Transverse colon (tissue), 4 donors: Measurements from ENCODE around the gene TARDBP. TPM values are rescaled to one million over a fixed set of nuclear protein-coding genes. Genes with fewer than 3 reads are reported as not detected.
"Not testable (repeated sequence)": the region's sequence is repeated elsewhere in the genome, so short reads cannot be mapped to it uniquely, and the experiment has no call there.

Experiments
- DNase-seq: peaks from one replicate; pipeline ENCODE4 v3.0.0-alpha.2; 2019
- H3K27ac ChIP-seq, 4 donors: fragments of 200-600 bp; sonication (generic); 2 replicates each; pipeline ENCODE4 v1.5.1; 2016 to 2018; ENCODE audit warnings: inconsistent platforms in 4 of 4
- H3K27me3 ChIP-seq: fragments of 200-600 bp; sonication (generic); 2 replicates; pipeline ENCODE4 v1.5.1; 2017; ENCODE audit warnings: inconsistent platforms
- H3K36me3 ChIP-seq, 4 donors: fragments of 200-600 bp; sonication (generic); 2 replicates each; pipeline ENCODE4 v1.5.1; 2017 to 2019; ENCODE audit warnings: inconsistent platforms in 4 of 4
- H3K4me1 ChIP-seq, 4 donors: fragments of 200-600 bp; sonication (generic); 2 replicates each; pipeline ENCODE4 v1.5.1; 2017 to 2020; ENCODE audit warnings: inconsistent platforms in 4 of 4
- H3K4me3 ChIP-seq, 4 donors: fragments of 200-600 bp; sonication (generic); 1 replicate in 1 of 4; 2 replicates in 3 of 4; pipeline versions ENCODE4 v1.5.1 to v1.6.1; 2017 to 2019; ENCODE audit warnings: inconsistent platforms in 4 of 4
- H3K9me3 ChIP-seq, 2 donors: fragments of 200-600 bp; sonication (generic); 2 replicates each; pipeline ENCODE4 v1.5.1; 2017 to 2019; ENCODE audit warnings: inconsistent platforms in 2 of 2
- CTCF ChIP-seq, 5 experiments: fragments of 200-600 bp in 3 of 5; fragments of 450-650 bp in 2 of 5; sonication (generic) in 3 of 5; IDR thresholded peaks; 1 replicate in 2 of 5; 2 replicates in 3 of 5; pipeline ENCODE4 v1.5.1; 2016 to 2017; ENCODE audit warnings: antibody characterized with exemption in 5 of 5, inconsistent platforms in 3 of 5, mild to moderate bottlenecking in 2 of 5, moderate library complexity in 1 of 5
- EP300 ChIP-seq: sonication (generic); formaldehyde crosslinking; IDR thresholded peaks from one replicate; pipeline ENCODE4 v1.6.1; 2017; ENCODE audit warnings: antibody characterized with exemption, low read depth
- POLR2A ChIP-seq: fragments of 450-650 bp; IDR thresholded peaks from one replicate; pipeline ENCODE4 v1.6.1; 2016; ENCODE audit warnings: antibody characterized with exemption, mild to moderate bottlenecking, moderate library complexity
- POLR2AphosphoS5 ChIP-seq, 3 donors: sonication (generic); formaldehyde crosslinking; IDR thresholded peaks; one replicate each; pipeline ENCODE4 v1.6.1; 2016; ENCODE audit warnings: antibody characterized with exemption in 3 of 3
- WGBS, 2 donors: methylation state at CpG; one replicate each; pipeline ENCODE4 v1.1.5; 2018; ENCODE audit warnings: low coverage in 1 of 2; 5-methylcytosine and 5-hydroxymethylcytosine counted together
- in situ Hi-C, 4 donors: fragments of 200-750 bp; cut with MboI; loops; one replicate each; pipeline versions ENCODE4 v1.15.0 to v1.15.1; 2017; ENCODE audit warnings: low sequenced_read_pairs in 3 of 4, low pct_ligation_motif_present in 1 of 4, low pct_unique_long_range_greater_than_20kb in 1 of 4
- intact Hi-C: fragments of 100-400 bp; cut with DNase I; formaldehyde crosslinking; loops from one replicate; pipeline ENCODE4 v1.15.1; 2023; ENCODE audit warnings: low total_unique reads
- total RNA-seq, 4 donors: library from RNA; depleted of rRNA; stranded (reverse); fragments of >200 nt; gene quantifications; one replicate each; pipeline ENCODE4 v1.1.0, GENCODE V29; 2016

TARDBP gene
- total RNA-seq, 4 donors from 2014 or later, result 112 to 278 (median 190) TPM

DNA sequence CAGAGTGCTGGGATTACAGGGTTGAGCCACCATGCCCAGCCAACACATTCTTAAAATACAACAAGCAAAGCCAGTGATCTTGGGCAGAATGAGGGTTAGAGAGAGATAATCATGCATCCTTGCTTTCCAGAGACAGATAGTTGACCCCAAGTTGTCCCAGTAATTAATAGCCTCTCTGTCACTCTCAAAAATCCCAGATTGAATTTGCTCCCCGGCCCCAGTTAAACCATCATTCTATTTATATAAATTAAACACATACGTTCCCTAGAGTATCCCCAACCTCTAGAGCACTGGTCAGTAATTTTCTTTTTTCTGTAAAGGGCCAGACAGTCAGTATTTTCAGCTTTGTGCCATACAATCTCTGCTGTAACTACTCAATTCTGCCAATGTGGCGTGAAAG, 16.4 kb upstream of the TARDBP start:
- in situ Hi-C loops, result no loop called here
- no peak for TF ChIP-seq POLR2AphosphoS5 (IDR thresholded peaks at IDR 0.05)
- TF ChIP-seq EP300, result no peak
- no peak for TF ChIP-seq CTCF (IDR thresholded peaks at IDR 0.05)
- TF ChIP-seq POLR2A, result no peak
- Histone ChIP-seq H3K4me3 (no peak overlapping the region), H3K9me3 (peaks cover 0 to 2% of the 10 kb centered on the region in 2 donors), H3K36me3 (no peaks in the 10 kb centered on the region), H3K27ac (no peak overlapping the region), H3K27me3 (no peaks in the 10 kb centered on the region), H3K4me1 (no peaks in the 10 kb centered on the region)
- no peak for DNase-seq
- intact Hi-C loops, result no loop called here
- 74 to 96% methylated on average over 3 of the region's 3 CpGs for WGBS, 2 donors

DNA sequence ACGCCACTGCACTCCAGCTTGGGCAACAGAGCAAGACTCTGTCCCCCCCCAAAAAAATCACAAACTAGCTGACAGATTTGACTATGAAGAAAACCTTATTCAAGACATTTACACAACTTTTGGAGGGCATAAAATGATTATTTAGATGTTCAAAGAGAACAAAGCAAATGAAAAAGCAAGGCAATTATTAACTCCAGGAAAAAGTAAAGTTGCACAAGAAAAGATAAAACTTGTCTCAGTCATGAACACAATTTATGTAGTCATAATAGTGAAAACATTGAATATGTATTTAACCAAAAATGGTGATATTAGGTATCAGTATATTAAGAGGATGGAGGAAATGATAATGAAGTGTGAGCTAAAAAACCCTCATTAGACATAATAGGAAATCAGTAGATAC, 11.9 kb upstream of the TARDBP start:
- intact Hi-C loops, result no loop called here
- WGBS, 2 donors, result 95 to 100% methylated on average over 1 of the region's 1 CpG
- in situ Hi-C loops, result no loop called here

GRCh38 chr1:11013160-11013531, 692 bp downstream of the TARDBP start:
- H3K9me3 ChIP-seq, result no peaks in the 10 kb centered on the region
- 0% methylated on average over 11 of the region's 11 CpGs; no CpG with 5 or more reads in 1 of the 2 donors for WGBS, 2 donors
- peaks cover 14 to 52% (median 22%) of the 10 kb centered on the region in 4 donors for H3K4me1 ChIP-seq
- peak overlapping the region; percentile 92 to 98 (median 97) for H3K27ac ChIP-seq
- in situ Hi-C loops (no loop called here), intact Hi-C loops (no loop called here)
- DNase-seq, result no peak
- no peaks in the 10 kb centered on the region for H3K27me3 ChIP-seq
- TF ChIP-seq POLR2AphosphoS5 (IDR thresholded peaks at IDR 0.05), result no peak
- no peak for TF ChIP-seq EP300
- TF ChIP-seq POLR2A, result no peak
- TF ChIP-seq CTCF (IDR thresholded peaks at IDR 0.05), result no peak
- peaks cover 0 to 46% (median 20%) of the 10 kb centered on the region in 4 donors for H3K36me3 ChIP-seq
- H3K4me3 ChIP-seq, result peak overlapping the region; percentile 52 to 92 (median 84)

More for the DNA sequence above, 11.9 kb upstream of the TARDBP start:
- TF ChIP-seq CTCF (IDR thresholded peaks at IDR 0.05) (no peak), POLR2A (no peak), EP300 (no peak), POLR2AphosphoS5 (IDR thresholded peaks at IDR 0.05) (no peak)
- H3K36me3 ChIP-seq, result no peaks in the 10 kb centered on the region
- peaks cover 0 to 3% of the 10 kb centered on the region in 2 donors for H3K9me3 ChIP-seq
- no peaks in the 10 kb centered on the region for H3K4me1 ChIP-seq
- no peak overlapping the region for H3K27ac ChIP-seq
- DNase-seq, result no peak
- H3K4me3 ChIP-seq, result no peak overlapping the region
- H3K27me3 ChIP-seq, result no peaks in the 10 kb centered on the region

DNA sequence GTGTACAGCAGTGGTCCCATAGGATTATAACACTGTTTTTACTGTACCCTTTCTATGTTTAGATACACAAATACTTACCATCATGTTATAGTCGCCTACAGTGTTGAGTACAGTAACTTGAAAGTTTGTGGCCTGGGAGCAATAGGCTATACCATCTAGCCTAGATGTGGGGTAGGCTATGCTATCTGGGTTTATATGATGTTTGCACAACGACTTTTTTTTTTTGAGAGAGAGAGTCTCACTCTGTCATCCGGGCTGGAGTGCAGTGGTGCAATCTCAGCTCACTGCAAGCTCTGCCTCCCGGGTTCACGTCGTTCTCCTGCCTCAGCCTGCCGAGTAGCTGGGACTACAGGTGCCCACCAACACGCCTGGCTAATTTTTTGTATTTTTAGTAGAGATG, 6.9 kb downstream of the TARDBP start:
- in situ Hi-C loops, intact Hi-C loops, H3K27ac ChIP-seq, H3K4me3 ChIP-seq, H3K27me3 ChIP-seq, H3K9me3 ChIP-seq, DNase-seq: not testable (repeated sequence)
- H3K36me3 ChIP-seq, result peaks cover 0 to 93% (median 46%) of the 10 kb centered on the region in 4 donors
- H3K4me1 ChIP-seq, result peaks cover 2 to 40% (median 7%) of the 10 kb centered on the region in 4 donors
- 32 to 65% methylated on average over 2 to 8 of the region's 8 CpGs for WGBS, 2 donors

DNA sequence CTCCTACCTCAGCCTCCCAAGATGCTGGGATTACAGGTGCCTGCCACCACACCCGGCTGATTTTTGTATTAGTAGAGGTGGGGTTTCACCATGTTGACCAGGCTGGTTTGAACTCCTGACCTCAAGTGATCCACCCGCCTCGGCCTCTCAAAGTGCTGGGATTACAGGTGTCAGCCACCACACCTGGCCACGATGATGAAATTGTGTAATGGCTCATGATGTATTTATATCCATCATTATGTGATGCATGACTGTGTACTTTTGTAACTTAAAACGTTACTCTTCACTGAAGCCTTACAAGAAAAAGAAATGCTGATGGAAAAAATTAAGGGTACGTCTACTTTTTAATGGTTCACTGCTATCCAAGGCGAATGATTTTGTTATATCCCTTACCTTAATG, 7.5 kb downstream of the TARDBP start:
- Histone ChIP-seq H3K27me3 (no peaks in the 10 kb centered on the region), H3K9me3 (no peaks in the 10 kb centered on the region), H3K4me1 (peaks cover 0 to 33% (median 2%) of the 10 kb centered on the region in 4 donors), H3K27ac (no peak overlapping the region), H3K36me3 (peaks cover 0 to 93% (median 44%) of the 10 kb centered on the region in 4 donors), H3K4me3 (no peak overlapping the region)
- TF ChIP-seq POLR2AphosphoS5 (IDR thresholded peaks at IDR 0.05), result no peak
- TF ChIP-seq EP300, result no peak
- no peak for TF ChIP-seq CTCF (IDR thresholded peaks at IDR 0.05)
- TF ChIP-seq POLR2A, result no peak
- in situ Hi-C loops, result no loop called here
- no peak for DNase-seq
- intact Hi-C loops, result no loop called here
- WGBS, 2 donors, result 73 to 74% methylated on average over 3 to 7 of the region's 7 CpGs
